DLD1 (cell line): ENCODE results near the gene SIK2.

Experiments used
- in situ Hi-C: cut with HindIII; loops from 2 replicates; pipeline ENCODE4 v1.10.0; 2017; ENCODE audit warnings: low sequenced_read_pairs

SIK2 gene

GRCh38 chr11:111581341-111581740 lies 20.9 kb upstream of the SIK2 start:
- in situ Hi-C loops: loop anchor here (10.0 kb wide), 1 partner anchor 263 kb away; no protein-coding TSS in a partner anchor

GRCh38 chr11:111582163-111582562 lies 20.1 kb upstream of the SIK2 start:
- in situ Hi-C loops: loop anchor here (10.0 kb wide), 1 partner anchor 263 kb away; no protein-coding TSS in a partner anchor

- in situ Hi-C loops: loop anchor here (10.0 kb wide), 1 partner anchor 262 kb away; no protein-coding TSS in a partner anchor
Measured at GRCh38 chr11:111582881-111583280, 19.4 kb upstream of the SIK2 start.

- in situ Hi-C loops: loop anchor here (10.0 kb wide), 1 partner anchor 259 kb away; no protein-coding TSS in a partner anchor
Measured at GRCh38 chr11:111585371-111585770, 16.9 kb upstream of the SIK2 start.

GRCh38 chr11:111586388-111586831 lies 15.8 kb upstream of the SIK2 start:
- in situ Hi-C loops: loop anchor here (10.0 kb wide), 1 partner anchor 258 kb away; no protein-coding TSS in a partner anchor

GRCh38 chr11:111589114-111589513 lies 13.1 kb upstream of the SIK2 start:
- in situ Hi-C loops: loop anchor here (10.0 kb wide), 1 partner anchor 256 kb away; no protein-coding TSS in a partner anchor

GRCh38 chr11:111589886-111590499 lies 12.3 kb upstream of the SIK2 start:
- in situ Hi-C loops: loop anchor here (10.0 kb wide), 1 partner anchor 255 kb away; no protein-coding TSS in a partner anchor

- in situ Hi-C loops: no loop called here
Measured at GRCh38 chr11:111591187-111591960, 10.9 kb upstream of the SIK2 start.

GRCh38 chr11:111592491-111592890 lies 9.8 kb upstream of the SIK2 start:
- in situ Hi-C loops: no loop called here

GRCh38 chr11:111596319-111596718 lies 5.9 kb upstream of the SIK2 start:
- in situ Hi-C loops: no loop called here

- in situ Hi-C loops: no loop called here
Measured at GRCh38 chr11:111598148-111598547, 4.1 kb upstream of the SIK2 start.

GRCh38 chr11:111598559-111598958 lies 3.7 kb upstream of the SIK2 start:
- in situ Hi-C loops: no loop called here

GRCh38 chr11:111601636-111601978 lies 642 bp upstream of the SIK2 start:
- in situ Hi-C loops: no loop called here

GRCh38 chr11:111602865-111603610 lies 789 bp downstream of the SIK2 start:
- in situ Hi-C loops: no loop called here

- in situ Hi-C loops: no loop called here
Measured at GRCh38 chr11:111603611-111604130, 1.4 kb downstream of the SIK2 start.

- in situ Hi-C loops: no loop called here
Measured at GRCh38 chr11:111604392-111605009, 2.3 kb downstream of the SIK2 start.

GRCh38 chr11:111605681-111606080 lies 3.4 kb downstream of the SIK2 start:
- in situ Hi-C loops: no loop called here

- in situ Hi-C loops: no loop called here
Measured at GRCh38 chr11:111606986-111607385, 4.7 kb downstream of the SIK2 start.

GRCh38 chr11:111607751-111608150 lies 5.5 kb downstream of the SIK2 start:
- in situ Hi-C loops: no loop called here

GRCh38 chr11:111612224-111612623 lies 10.0 kb downstream of the SIK2 start:
- in situ Hi-C loops: no loop called here

- in situ Hi-C loops: no loop called here
Measured at GRCh38 chr11:111617286-111617685, 15.0 kb downstream of the SIK2 start.
